ENCODE results near the gene SLITRK3. TPM values are rescaled to one million over a fixed set of nuclear protein-coding genes. Genes with fewer than 3 reads are reported as not detected.
A peak's percentile ranks its signal among the peaks of the same experiment; 100 is the strongest.
"Not testable (repeated sequence)": the region's sequence is repeated elsewhere in the genome, so short reads cannot be mapped to it uniquely, and the experiment has no call there.

SLITRK3 gene
- total RNA-seq, 1 experiment from 2014 or later, result not detected

DNA sequence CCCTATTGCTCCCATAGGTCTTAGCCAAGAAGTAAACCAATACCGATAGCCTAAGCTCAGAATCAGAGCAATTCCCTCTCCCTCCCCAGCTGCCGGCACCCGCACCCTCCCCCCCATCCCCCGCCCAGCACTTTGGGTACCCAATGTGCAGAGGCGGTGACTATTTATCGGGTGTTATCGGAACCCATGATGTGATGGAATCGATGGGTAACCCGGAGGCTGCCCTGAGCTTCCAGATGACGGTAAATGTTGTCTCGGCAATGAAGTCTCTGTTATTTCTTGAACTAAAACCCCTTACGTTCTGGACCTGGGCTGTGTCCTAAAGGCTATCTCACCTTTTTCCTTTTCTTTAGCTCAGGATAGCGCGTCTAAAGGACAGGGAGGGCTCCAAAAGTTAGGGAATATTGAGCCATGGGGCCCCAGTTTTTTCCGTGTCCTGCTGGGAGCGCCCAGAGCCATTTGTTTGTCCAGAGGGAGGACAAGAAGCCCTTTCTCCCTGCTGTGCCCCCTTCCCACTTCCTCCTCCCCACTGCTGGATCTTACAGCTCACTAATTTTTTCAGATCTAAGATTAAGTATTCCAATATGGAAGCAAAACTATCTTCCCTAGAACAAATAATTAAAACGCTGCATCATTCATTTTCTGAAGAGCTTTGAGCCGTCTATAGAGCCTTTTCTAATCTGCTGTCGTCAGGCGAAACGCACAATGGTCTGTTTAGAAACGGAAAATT lies 1.5 kb downstream of the SLITRK3 start:
- in situ Hi-C loops (cut with HindIII; ENCODE audit: low pct_unique_long_range_greater_than_20kb, low sequenced_read_pairs), result no loop called here

DNA sequence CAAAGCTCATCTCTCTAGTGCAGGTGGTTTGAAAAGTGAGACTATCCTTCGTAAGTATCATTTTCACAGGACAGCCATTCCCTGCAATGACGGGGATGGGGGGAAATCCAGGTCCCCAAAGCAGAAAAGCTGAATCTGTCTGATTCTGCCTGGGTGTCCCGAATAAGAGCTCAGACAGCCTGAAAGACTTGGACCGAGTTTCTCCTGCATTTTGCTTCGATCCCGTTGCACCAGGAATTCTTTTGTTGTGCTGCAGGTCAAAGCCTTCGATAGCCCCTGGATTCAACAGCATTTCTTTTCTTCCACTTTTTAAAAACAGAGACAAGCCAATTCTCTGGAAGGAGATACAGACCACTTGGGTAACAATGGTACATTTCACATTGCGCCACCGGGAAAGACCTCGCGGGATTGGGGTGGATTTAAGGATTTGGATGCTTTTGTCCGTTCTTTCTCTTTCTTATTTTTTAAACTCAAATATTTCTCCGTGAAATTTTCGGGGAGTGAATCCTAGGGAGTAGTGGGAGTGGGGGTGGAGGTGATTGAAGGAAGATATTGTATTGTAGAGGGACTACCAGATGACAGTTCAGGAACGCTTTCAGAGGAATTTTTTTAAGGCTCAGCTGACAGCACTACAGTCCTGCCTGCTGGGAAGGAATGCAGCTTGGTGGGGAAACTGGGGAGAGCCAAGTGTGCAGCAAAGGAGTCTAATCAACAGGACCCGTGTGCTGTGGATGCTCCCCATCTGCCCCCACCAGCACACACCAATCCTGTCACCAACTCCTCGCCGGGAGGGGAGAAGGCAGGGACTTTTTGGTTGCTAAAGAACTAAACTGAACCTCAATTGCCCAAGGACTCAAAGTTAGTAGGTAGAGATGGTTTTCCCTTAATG lies 2.6 kb downstream of the SLITRK3 start:
- in situ Hi-C loops (cut with HindIII; ENCODE audit: low pct_unique_long_range_greater_than_20kb, low sequenced_read_pairs), result no loop called here

More for the DNA sequence above, 1.5 kb downstream of the SLITRK3 start:
- DNase-seq (ENCODE audit: low read depth, low spot score), result no peak

DNA sequence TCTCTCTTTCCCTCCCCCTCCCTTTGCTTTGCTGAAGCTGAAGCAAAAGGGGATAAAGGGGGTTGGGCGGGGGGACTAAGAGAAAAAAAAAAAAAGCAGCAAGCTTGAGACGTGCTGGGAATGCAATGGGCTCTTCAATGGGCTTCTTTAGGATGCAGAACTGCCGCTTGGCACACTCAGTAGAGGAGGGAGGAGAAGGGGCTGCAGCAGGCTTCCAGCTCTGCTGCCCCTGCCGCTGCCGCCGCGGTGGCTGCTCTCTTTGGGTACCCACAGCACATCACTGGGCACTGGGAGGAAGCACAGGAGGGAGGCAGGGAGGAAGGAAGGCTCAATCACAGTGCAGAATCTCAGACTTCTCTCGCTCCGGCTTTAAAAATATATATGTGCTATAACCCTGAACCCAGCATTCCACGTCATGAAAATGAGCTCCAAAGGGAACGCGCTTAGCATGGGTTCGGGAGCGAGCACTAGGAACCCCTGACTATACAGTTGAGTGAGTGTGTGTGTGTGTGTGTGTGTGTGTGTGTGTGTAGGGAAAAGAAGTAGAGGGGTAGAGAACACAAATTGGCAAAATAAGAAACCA lies 3.5 kb downstream of the SLITRK3 start:
- in situ Hi-C loops (cut with HindIII; ENCODE audit: low pct_unique_long_range_greater_than_20kb, low sequenced_read_pairs), result no loop called here
- DNase-seq (ENCODE audit: low read depth, low spot score), result no peak

More for the DNA sequence above, 2.6 kb downstream of the SLITRK3 start:
- no peak for DNase-seq (ENCODE audit: low read depth, low spot score)

DNA sequence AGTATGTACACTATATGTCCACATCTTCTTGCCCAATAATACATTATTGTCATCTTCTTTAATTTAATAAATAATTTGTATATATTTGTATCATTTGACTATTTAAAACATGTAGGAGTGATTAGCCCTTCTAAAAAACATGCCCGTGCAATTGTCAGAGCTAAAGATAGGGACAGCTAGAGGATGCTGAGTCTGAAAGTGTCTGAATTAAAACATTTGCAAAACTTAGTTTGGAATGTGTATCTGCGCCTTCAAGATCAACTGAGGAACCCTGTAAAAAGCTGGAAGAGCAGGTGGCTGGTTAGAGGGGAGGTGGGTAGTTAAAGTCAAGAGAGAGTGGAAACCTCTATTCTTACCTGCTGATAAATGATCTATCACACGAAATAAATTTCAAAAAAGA lies 4.7 kb downstream of the SLITRK3 start:
- in situ Hi-C loops (cut with HindIII; ENCODE audit: low pct_unique_long_range_greater_than_20kb, low sequenced_read_pairs), result no loop called here
- no peak for DNase-seq (ENCODE audit: low read depth, low spot score)

DNA sequence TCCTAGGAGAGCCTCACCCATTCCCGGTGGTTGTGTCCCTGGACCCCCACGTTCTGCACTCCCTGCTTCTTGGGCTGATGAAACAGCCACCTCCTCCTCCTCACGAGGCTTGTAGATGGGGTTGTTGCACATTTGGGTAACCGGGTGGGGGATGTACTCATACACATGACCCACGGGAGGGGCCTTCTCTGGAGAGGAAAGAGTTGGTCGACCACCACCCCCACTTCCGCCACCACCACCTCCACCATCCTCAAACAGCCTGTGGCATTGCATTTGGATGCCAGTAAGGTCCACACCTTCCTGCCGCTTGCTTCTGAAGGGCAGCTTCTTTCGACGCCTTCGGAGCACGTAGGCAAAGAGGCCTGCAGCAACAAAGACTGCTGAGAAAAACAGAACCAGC lies 7.7 kb downstream of the SLITRK3 start:
- no peak for DNase-seq (ENCODE audit: low read depth, low spot score)
- in situ Hi-C loops (cut with HindIII; ENCODE audit: low pct_unique_long_range_greater_than_20kb, low sequenced_read_pairs), result no loop called here

DNA sequence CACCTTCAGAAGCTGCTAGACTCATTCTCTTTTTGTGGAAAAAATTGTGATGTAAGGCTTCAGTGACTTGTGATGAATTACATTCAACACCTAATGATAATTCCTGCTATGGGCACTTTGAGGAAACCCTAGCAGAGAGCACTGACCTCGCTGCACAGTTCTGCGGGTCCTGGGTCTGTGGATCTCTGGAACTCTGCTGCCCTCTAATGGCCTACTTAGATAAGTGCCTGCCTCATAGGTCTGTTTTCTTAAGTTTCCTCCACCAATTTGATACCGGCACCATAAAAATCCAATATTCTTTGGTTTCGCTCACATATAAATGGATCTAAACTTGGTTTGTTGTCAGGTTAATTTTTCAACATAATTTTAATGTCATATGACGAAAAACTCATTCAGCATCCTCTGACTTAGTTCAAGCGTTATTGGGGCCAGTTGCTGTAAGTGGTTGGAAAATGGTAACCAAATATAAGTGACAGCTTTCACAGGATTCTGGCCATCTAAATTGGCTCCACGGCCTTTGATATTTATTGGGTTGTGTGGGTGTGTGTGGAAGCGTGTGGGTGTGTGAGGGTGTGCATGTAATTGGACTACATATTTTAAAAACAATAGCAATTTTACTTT lies 10.4 kb downstream of the SLITRK3 start:
- in situ Hi-C loops (cut with HindIII; ENCODE audit: low pct_unique_long_range_greater_than_20kb, low sequenced_read_pairs), result no loop called here

DNA sequence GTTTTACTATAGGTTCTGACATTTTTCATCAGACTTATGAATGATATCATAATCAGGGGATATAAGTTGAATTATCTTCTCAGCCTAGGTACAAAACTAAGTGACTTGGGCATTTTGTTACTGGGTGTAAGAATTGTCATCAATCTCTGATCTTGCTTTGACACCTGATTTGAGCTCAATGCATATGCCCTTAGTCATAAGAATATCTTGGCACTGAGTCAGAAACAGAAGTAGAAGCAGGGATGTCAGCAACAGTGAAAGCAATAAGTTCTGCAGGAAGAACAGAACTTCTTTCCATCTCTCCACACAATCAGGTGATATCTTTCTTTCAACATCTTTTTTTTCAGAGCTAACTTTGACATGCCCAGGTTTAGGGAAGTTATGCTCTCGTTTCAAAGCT lies 14.6 kb downstream of the SLITRK3 start:
- no peak for DNase-seq (ENCODE audit: low read depth, low spot score)
- in situ Hi-C loops (cut with HindIII; ENCODE audit: low pct_unique_long_range_greater_than_20kb, low sequenced_read_pairs), result no loop called here

More for the DNA sequence above, 10.4 kb downstream of the SLITRK3 start:
- DNase-seq (ENCODE audit: low read depth, low spot score), result peak; percentile 84

DNA sequence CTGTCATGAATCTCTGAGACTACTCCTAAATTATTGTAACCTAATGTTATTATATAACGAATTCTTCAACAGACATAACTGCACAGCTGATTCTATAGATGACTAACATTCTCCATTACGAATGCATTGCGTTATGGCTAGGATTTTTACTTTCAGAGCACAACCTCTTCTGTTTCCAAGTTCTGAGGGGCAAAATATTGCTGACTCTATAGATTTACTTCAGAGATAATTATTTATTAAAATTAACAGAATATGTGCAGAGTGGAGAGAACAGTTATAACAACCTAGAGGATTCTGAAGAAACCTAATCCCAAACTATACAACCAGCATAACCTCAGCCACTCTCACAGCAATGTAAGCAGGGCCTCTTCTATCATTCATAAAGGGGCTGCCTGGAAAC lies 25.9 kb downstream of the SLITRK3 start:
- DNase-seq (ENCODE audit: low read depth, low spot score), result no peak
- in situ Hi-C loops (cut with HindIII; ENCODE audit: low pct_unique_long_range_greater_than_20kb, low sequenced_read_pairs), result no loop called here

DNA sequence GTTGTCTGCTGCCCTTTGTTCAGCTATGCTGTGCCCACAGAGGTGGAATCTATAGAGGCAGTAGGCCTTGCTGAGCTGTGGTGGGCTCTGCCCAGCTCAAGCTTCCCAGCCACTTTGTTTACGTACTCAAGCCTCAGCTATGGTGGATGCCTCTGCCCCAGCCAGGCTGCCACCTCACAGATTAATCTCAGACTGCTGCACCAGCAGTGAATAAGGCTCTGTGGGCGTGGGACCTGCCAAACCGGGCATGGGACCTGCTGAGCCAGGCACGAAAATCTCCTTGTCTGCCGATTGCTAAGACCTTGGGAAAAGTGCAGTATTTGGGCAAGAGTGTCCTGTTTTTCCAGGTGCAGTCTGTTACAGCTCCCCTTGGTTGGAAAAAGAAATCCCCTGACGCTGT lies 26.8 kb downstream of the SLITRK3 start:
- DNase-seq (ENCODE audit: low read depth, low spot score), result no peak
- in situ Hi-C loops (cut with HindIII; ENCODE audit: low pct_unique_long_range_greater_than_20kb, low sequenced_read_pairs), result no loop called here

DNA sequence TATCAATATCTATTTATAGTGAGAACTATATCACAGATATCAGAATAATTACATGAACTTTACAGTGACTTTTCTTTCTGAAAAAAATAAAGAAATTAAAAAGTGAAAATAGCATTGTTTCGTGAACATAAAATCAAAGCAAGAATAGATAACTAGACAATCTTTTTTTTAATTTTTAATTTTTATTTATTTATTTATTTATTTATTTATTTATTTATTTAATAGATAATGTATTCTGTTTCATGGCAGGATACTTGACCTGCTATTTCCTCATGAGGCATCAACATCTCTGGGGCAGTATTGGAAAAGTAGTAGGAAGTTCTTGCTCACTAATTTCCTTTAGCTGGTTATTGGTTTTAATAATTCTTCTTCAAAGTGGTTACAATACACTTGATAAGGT lies 33.3 kb downstream of the SLITRK3 start:
- no peak for DNase-seq (ENCODE audit: low read depth, low spot score)
- in situ Hi-C loops (cut with HindIII; ENCODE audit: low pct_unique_long_range_greater_than_20kb, low sequenced_read_pairs), result no loop called here

DNA sequence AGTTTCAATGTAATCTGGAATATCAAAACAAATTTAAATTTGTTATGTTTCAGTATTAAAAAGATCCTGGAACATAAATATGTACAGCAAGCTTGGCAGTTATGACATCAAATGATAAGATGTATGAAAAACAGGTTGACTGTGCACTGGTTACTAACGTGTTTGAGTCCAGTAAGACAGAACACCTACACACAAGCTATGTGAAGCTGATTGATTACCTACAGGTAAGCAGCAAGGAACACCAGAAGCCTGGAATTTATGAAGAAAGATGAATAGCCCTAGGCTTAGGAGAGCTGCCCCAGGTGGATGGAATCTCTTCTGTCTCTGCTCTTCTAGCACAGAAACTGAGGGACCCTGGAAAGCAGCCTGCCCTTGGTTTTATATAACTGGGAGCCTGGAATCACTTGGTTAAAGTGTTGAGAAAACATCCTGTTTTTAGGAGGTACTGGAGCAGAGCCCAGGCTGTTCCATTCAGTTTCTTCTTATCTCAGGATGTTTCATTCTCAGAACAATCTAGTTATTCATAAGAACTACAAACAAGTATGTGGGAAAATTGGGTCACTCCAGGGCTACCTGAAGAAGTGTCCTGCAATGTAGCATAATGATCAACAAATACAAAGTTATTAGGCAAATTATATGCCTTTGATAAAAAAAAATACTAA lies 36.3 kb downstream of the SLITRK3 start:
- DNase-seq (ENCODE audit: low read depth, low spot score), result no peak
- in situ Hi-C loops (cut with HindIII; ENCODE audit: low pct_unique_long_range_greater_than_20kb, low sequenced_read_pairs), result no loop called here

DNA sequence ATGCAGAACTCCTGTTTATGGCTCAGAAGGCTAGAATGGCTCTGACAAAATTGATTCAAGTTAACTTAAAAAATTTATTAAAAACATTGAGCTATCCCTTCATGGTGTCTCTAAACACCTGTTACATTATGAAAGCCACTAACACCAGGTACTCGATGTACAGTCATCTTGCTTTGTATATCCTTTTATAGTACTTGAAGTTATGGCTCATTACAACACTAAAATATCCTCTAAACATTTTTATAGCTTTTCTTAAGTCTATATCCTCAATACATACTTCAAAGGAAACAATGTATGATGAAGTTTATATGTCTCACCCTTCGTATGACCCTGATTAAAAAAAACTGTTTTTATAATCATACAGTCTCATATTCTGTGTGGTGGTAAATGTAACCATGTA lies 38.2 kb downstream of the SLITRK3 start:
- DNase-seq (ENCODE audit: low read depth, low spot score), result no peak
- in situ Hi-C loops (cut with HindIII; ENCODE audit: low pct_unique_long_range_greater_than_20kb, low sequenced_read_pairs), result no loop called here

DNA sequence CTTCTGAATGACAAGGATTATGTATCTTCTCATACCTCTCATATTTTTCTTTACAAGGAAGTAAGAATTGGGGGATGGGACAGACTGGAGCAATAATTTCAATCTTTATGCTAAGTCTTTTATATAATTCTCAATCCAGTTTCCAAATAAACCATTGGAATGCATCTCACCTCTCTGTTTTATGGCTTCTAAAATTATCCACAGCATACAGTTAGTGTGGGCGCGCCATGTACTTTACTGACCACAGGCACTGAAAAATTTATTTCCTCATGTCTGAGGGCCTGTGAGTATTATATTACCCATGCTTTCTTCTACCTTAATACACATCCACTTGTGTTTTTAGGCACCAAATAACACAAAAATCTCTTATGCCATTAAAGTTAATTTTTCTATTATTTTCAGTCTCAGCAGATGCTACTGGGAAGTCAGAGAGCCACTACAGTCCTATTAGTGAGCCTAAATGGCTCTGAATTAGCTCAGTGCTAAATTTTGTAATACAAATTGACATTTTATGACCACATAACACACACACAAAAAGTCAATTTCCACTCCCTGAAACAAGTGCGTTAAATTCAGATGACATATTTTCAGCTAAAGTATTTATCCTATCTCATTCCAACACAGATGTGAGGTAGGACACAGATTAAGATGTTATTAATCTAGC lies 39.3 kb downstream of the SLITRK3 start:
- in situ Hi-C loops (cut with HindIII; ENCODE audit: low pct_unique_long_range_greater_than_20kb, low sequenced_read_pairs), result no loop called here
- no peak for DNase-seq (ENCODE audit: low read depth, low spot score)

DNA sequence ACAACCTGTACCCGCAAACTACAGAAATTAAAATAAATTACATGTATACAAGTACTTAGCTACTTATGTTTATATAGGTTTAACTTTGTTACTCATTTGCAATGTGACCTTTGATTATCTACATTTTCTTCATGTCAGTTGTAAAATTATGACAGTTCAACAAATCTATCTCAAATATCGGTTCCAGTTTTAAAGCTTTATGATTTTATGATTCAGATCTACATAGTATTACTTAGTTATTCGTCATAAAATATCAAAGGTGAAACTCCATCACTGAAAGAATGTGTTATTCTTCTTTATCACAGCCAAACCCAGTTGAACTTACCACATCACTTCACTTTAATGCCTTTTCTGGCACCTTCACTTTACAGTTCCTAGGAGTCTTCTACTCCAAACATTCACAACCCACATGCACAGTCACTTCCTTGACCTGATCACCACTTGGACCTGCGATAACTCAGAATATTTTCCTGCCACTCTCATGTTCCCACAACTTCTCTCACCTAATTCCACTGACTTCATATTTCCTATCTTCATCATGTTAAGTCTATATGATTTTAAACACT lies 47.2 kb downstream of the SLITRK3 start:
- in situ Hi-C loops (cut with HindIII; ENCODE audit: low pct_unique_long_range_greater_than_20kb, low sequenced_read_pairs), result no loop called here
- DNase-seq (ENCODE audit: low read depth, low spot score), result no peak

DNA sequence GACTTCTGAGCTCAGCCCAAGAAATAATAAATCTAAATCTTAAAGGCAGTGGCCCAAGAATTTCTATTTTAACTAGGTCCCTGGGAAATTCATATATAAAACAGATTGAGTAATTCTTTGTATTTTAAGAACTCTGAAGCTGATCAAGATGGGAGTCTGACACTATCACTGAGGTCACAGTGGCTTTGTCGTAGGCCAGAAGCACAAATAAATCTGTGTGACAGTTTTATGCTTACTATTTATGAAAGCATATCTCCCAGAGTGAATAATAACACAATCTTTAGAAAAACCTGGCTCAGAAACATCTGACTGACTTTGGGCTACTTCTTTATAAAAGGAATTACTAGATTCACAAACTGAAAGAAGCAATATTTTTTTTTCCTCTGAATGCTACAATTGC lies 51.9 kb downstream of the SLITRK3 start:
- in situ Hi-C loops (cut with HindIII; ENCODE audit: low pct_unique_long_range_greater_than_20kb, low sequenced_read_pairs), result no loop called here

DNA sequence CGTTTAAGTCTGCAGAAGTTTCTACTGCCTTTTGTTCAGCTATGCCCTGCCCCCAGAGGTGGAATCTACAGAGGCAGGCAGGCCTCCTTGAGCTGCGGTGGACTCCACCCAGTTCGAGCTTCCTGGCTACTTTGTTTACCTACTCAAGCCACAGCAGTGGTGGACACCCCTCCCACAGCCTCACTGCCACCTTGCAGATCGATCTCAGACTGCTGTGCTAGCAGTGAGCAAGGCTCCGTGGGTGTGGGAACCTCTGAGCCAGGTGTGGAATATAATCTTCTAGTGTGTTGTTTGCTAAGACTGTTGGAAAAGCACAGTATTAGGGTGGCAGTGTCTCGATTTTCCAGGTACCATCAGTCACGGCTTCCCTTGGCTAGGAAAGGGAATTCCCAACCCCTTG lies 56.3 kb downstream of the SLITRK3 start:
- DNase-seq (ENCODE audit: low read depth, low spot score); in situ Hi-C loops (cut with HindIII; ENCODE audit: low pct_unique_long_range_greater_than_20kb, low sequenced_read_pairs): not testable (repeated sequence)

More for the DNA sequence above, 51.9 kb downstream of the SLITRK3 start:
- no peak for DNase-seq (ENCODE audit: low read depth, low spot score)
